Central memory CD8-positive, alpha-beta T cell (primary cell): Measurements from ENCODE around the gene ABHD16B.

Experiments used
- ATAC-seq: fragments of 150-1000 bp; cut with Tn5 transposase; replicated peaks from 2 replicates; pipeline ENCODE4 v1.10.0; 2022; ENCODE audit warnings: mild to moderate bottlenecking, moderate FRiP score, moderate number of reproducible peaks; ENCODE audit not compliant: poor library complexity, severe bottlenecking; ENCODE audit errors: extremely low read depth
- DNase-seq, 2 donors: peaks; one replicate each; pipeline ENCODE4 v3.0.0; 2021; ENCODE audit warnings: low spot score in 2 of 2
- H3K27ac Mint-ChIP-seq: one replicate; pipeline ENCODE4 v1.8.0; 2022; ENCODE audit warnings: low read depth, mild to moderate bottlenecking, moderate library complexity, mixed read lengths
- H3K27me3 Mint-ChIP-seq: one replicate; pipeline ENCODE4 v1.8.0; 2022; ENCODE audit warnings: mixed read lengths
- H3K36me3 Mint-ChIP-seq: one replicate; pipeline ENCODE4 v1.8.0; 2022; ENCODE audit warnings: mild to moderate bottlenecking, moderate library complexity, mixed read lengths; ENCODE audit not compliant: insufficient read depth
- H3K4me1 Mint-ChIP-seq: one replicate; pipeline ENCODE4 v1.8.0; 2022; ENCODE audit warnings: mixed read lengths
- H3K4me3 Mint-ChIP-seq: one replicate; pipeline ENCODE4 v1.8.0; 2022; ENCODE audit warnings: mild to moderate bottlenecking, moderate library complexity, mixed read lengths
- H3K9me3 Mint-ChIP-seq: one replicate; pipeline ENCODE4 v1.8.0; 2022; ENCODE audit warnings: mixed read lengths

The ABHD16B gene

DNA sequence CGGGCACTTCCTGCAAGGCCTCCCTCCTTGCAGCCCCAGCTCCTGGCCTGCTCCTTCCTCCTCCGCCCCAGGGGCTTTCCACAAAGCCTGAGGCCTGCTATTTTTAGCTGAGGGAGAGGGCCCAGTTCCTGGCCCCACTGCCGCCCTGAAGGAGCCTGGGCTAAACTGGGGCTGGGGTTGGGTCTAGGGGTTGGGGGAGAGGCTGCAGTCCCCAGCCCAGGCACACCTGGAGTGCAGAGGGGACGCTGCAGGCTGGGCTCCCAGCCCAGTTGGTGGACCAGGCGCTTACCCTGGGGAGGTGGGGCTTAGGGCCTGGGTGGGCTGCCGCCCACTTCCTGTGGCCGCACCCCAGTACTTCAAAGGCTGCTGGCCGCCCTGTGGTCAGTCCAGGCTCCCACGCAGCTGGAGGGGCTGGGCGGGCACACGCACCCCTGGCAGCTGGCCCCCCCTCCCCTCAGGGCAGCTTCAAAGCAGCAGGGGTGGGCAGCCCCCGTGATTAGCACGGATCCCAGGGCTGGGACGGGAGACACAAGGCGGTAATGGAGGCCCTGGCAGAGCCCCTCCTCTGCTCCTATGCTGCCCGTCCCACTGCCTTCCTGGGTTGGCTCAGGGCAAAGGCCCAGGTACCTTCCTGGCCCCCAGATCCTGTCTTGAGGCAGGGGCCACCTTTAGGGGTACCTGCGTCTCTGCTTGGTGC is 7.1 kb upstream of the ABHD16B start:
- no peak for DNase-seq
- Mint-ChIP-seq H3K36me3 (peaks cover 1% of the 10 kb centered on the region), H3K4me3 (no peak overlapping the region), H3K9me3 (no peaks in the 10 kb centered on the region), H3K27me3 (peaks cover 26% of the 10 kb centered on the region), H3K27ac (no peak overlapping the region), H3K4me1 (peaks cover 20% of the 10 kb centered on the region)
- ATAC-seq: no peak

DNA sequence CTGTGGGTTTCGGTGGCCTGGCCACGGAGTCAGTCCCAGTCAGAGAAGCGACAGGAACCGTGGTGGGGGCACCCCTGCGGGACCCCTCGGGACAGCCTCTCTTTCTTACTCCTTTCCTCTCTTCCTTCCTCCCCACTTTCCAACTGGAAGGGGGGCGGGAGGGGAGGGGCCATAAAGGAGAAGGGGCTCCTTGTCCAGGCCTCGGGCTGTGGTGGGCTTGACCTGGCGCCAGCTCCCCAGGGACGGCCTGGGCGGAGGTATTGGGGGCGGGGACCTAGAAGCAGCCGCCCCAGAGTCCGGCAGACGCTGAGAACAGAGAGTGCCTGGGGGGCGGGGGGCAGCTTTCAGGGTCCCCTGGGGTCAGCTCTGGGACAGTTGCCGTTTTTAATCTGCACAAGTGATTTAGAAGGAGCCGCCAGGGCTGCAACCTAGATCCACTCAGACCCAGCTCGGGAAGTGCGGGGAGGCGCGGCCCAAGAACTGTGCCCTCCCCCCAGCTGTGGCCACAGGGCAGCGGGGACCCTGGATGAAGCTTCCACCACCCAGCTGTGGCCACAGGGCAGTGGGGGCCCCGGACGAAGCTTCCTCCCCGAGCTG is 6.4 kb upstream of the ABHD16B start:
- H3K4me3 Mint-ChIP-seq: no peak overlapping the region
- no peak for DNase-seq

DNA sequence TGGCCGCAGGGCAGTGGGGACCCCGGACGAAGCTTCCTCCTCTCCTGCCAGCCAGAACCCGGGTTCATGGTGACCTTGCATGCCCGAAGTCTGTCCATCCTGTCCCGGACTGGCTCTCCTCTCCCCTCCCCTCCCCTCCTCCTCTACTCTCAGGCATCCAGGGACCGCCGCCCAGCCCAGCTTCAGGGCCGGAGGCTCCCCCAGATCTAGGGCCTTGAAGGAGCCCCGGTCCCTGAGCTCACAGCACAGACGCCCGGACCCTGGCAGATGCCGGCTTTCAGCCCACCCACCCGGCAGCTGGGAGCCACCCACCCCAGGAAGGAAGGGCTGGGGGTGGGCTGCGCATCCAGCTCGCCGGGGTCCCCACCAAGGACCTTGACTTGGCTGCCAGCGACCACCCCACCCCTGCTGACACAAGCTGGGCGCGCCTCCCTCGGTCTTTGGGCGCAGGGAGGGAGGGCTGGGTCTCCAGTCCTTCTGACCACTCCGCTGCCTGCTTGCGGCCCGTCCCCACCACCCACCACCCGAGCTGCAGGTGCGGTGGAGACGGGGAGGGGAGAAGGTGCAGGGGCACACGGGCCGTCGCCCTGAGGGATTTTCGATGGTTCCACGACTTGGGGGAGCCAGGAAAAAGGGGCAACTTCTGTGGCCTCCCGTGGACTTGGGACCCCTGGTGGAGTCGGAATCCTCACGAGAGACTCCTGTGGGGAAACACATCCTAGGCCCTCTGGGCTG is 5.8 kb upstream of the ABHD16B start:
- Mint-ChIP-seq H3K9me3 (no peaks in the 10 kb centered on the region), H3K4me3 (no peak overlapping the region), H3K36me3 (peaks cover 2% of the 10 kb centered on the region), H3K27me3 (peaks cover 22% of the 10 kb centered on the region), H3K4me1 (peaks cover 18% of the 10 kb centered on the region), H3K27ac (no peak overlapping the region)
- DNase-seq: no peak
- no peak for ATAC-seq

More for the DNA sequence above, 6.4 kb upstream of the ABHD16B start:
- H3K4me1 Mint-ChIP-seq: peaks cover 20% of the 10 kb centered on the region
- peaks cover 26% of the 10 kb centered on the region for H3K27me3 Mint-ChIP-seq
- no peaks in the 10 kb centered on the region for H3K9me3 Mint-ChIP-seq
- H3K36me3 Mint-ChIP-seq: no peaks in the 10 kb centered on the region
- no peak for ATAC-seq
- no peak overlapping the region for H3K27ac Mint-ChIP-seq

DNA sequence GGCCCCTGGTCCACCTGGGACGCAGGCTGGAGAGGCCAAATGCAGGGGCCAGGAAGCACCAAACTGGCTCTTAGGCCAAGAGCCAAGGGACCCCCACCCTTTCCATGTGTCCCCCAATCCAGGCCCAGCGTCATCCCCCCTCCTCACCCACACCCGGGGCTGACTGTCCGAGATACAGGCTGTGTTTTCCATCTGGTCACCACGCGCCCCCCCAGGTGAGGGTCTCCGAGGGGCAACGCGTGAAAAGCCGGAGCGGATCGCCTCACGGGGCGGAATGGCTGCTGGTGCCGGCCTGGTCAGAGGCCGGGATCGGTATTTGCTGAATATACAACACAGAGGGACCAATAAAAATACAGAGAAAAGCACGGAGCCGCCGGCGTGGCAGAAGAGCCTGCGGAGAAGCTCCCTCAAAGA is 5.2 kb upstream of the ABHD16B start:
- DNase-seq (no peak), ATAC-seq (no peak)
- Mint-ChIP-seq H3K4me3 (no peak overlapping the region), H3K27ac (no peak overlapping the region), H3K36me3 (peaks cover 2% of the 10 kb centered on the region), H3K9me3 (no peaks in the 10 kb centered on the region), H3K27me3 (peaks cover 16% of the 10 kb centered on the region), H3K4me1 (peaks cover 17% of the 10 kb centered on the region)

DNA sequence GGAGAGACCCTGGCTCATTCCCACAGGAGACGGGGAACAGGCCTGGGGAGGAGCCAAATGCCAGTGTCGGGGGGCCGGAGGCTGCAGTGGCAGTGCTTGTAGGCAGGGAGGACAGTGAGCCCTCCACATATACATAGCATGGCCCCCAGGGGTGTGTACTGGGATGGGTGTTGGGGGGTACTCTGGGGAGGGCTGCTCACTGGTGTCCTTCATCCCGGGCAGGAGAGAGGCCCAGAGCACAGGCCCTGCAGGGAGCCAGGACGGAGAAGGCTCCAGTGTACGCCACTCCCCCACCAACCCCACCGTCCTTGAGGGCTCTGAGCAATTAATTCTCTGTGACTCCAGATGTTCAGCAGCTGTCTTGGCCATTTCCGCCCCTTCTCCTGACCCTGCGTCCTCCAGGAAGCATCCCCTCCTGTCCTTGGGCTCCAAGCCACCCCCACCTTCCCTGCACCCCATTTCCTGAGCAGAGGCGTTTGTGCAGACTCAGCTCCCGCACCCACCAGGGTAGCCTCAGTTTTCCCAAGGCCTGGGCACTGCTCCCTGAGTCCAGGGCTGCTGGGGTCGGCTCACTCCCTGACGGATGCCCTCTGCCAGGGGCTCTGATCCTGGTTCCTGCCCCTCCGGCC is 3.4 kb upstream of the ABHD16B start:
- peaks cover 16% of the 10 kb centered on the region for H3K4me1 Mint-ChIP-seq
- H3K9me3 Mint-ChIP-seq: no peaks in the 10 kb centered on the region
- H3K27me3 Mint-ChIP-seq: no peaks in the 10 kb centered on the region
- no peak overlapping the region for H3K27ac Mint-ChIP-seq
- peaks cover 2% of the 10 kb centered on the region for H3K36me3 Mint-ChIP-seq
- DNase-seq: no peak
- no peak for ATAC-seq
- H3K4me3 Mint-ChIP-seq: peak overlapping the region; percentile 40

DNA sequence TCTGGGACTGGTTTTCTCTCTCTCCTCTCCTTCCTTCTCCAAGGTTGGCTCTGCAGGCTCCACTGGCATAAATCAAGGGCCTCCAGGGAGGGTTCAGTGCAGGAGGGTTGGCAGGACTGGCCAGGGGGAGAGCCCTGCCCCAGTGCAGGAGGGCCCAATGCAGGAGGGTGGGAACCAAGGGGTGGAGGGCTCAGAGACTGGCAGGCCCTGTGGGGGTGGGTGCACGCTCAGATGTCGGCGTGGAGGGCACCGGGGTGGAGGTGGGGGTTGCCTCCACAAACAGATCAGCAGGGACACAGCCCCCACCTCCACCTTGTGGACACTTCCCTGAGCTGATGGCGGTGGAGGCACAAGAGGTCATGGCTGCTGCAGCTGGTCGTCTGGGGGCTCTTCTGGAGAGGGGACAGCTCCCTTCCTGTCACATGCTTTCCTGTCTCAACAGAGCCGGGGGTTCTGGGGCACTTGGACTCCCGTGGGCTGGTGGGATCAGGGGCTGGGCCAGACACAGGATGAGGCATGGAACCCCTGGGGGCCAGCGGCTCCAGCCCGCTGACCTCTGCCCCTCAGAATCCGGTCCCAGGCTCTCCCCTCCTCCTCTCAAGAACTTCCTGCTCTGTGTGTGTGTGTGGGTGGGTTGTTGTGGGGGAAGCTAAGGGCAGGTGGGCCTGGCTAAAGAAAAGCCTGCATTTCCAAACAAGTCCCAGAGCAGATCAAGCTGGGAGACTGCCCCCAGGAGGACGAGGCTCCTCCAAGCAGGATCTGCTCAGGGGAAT is 2.7 kb upstream of the ABHD16B start:
- Mint-ChIP-seq H3K27ac (peak overlapping the region; percentile 29), H3K9me3 (no peaks in the 10 kb centered on the region), H3K4me1 (peaks cover 23% of the 10 kb centered on the region), H3K4me3 (peak overlapping the region; percentile 40), H3K27me3 (no peaks in the 10 kb centered on the region), H3K36me3 (peaks cover 2% of the 10 kb centered on the region)
- ATAC-seq (no peak), DNase-seq (no peak)

DNA sequence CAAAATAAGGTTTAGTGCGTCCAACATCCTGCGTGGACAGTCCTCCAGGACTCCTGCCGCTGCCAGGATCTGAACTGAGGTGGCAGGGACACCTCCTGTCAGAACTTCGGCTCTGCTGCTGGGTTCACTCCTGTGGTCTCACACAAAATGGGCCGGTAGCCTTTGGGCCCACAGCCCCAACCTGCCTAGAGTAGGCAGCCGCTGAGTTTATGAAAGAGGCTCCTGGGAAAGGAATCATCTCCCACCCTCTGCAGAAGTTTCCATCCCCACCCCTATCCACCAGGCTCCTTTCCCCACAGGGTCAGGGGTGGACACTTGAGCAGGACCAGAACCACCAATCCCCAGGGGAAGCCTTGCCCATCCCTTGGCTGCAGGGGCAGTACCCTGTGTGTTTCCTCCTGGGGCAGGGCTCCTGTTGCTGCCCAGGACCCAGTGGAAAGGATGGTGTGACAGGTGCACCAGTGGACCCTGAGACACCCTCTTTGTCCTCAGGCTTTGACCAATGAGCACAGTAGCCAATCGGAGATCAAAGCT is 2.1 kb upstream of the ABHD16B start:
- DNase-seq (no peak), ATAC-seq (no peak)
- Mint-ChIP-seq H3K9me3 (no peaks in the 10 kb centered on the region), H3K4me3 (peak overlapping the region; percentile 40), H3K27ac (peak overlapping the region; percentile 29), H3K4me1 (peaks cover 30% of the 10 kb centered on the region), H3K27me3 (no peaks in the 10 kb centered on the region), H3K36me3 (peaks cover 5% of the 10 kb centered on the region)

DNA sequence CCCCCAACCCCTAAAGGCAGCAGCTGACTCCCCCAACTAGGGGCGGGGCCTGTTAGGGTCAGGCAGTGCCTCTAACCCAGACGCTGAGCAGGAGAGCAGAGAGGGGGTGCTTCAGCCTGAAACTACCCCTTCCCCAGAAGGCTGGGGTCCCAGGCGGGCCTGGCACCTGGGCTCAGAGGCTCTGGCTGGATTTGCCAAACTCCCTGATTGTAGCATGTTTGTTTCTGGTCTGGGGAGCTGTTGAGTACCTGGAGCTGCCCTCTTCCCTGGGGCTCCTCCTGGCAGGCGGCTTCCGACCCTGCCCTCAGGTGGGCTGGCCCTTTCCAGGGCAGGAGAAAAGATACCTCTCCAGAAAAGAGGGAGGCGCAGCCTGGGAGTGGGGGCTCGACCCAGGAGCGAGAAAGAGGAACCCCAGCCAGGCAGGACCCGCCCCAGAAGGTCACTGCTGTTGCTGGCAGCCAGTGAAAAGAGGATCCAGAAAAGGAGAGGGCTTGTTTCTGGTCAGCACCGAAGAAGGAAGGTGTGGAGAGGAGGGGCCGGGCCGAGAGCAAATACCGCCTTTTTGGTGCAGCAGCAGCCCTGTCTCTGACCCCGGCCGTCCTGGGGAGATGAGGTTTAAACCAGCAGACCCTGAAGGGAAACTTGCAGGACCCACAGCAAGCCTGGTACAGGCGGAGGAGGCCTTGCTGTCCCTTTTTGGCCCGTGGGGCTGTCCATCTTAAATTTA is 810 bp upstream of the ABHD16B start:
- H3K27ac Mint-ChIP-seq: peak overlapping the region; percentile 68
- H3K4me3 Mint-ChIP-seq: no peak overlapping the region

DNA sequence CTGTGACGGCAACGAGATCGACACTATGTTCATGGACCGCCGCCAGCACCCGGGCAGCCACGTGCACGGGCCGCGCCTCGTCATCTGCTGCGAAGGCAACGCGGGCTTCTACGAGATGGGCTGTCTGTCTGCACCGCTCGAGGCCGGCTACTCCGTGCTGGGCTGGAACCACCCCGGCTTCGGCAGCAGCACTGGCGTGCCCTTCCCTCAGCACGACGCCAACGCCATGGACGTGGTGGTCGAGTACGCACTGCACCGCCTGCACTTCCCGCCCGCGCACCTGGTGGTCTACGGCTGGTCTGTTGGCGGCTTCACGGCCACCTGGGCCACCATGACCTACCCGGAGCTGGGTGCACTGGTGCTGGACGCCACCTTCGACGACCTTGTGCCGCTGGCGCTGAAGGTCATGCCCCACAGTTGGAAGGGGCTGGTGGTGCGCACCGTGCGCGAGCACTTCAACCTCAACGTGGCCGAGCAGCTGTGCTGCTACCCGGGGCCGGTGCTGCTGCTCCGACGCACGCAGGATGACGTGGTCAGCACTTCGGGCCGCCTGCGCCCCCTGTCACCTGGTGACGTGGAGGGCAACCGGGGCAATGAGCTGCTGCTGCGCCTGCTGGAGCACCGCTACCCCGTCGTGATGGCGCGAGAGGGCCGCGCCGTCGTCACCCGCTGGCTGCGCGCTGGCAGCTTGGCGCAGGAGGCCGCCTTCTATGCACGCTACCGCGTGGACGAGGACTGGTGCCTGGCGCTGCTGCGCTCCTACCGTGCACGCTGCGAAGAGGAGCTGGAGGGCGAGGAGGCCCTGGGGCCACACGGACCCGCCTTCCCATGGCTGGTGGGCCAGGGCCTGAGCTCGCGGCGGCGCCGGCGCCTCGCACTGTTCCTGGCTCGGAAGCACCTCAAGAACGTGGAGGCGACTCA is 943 bp downstream of the ABHD16B start:
- DNase-seq (no peak), ATAC-seq (no peak)
- Mint-ChIP-seq H3K36me3 (peaks cover 16% of the 10 kb centered on the region), H3K27ac (no peak overlapping the region), H3K4me3 (no peak overlapping the region), H3K4me1 (peaks cover 47% of the 10 kb centered on the region), H3K9me3 (no peaks in the 10 kb centered on the region), H3K27me3 (no peaks in the 10 kb centered on the region)

More for the DNA sequence above, 810 bp upstream of the ABHD16B start:
- DNase-seq: no peak
- Mint-ChIP-seq H3K27me3 (no peaks in the 10 kb centered on the region), H3K36me3 (peaks cover 12% of the 10 kb centered on the region), H3K9me3 (no peaks in the 10 kb centered on the region), H3K4me1 (peaks cover 39% of the 10 kb centered on the region)
- ATAC-seq: no peak

DNA sequence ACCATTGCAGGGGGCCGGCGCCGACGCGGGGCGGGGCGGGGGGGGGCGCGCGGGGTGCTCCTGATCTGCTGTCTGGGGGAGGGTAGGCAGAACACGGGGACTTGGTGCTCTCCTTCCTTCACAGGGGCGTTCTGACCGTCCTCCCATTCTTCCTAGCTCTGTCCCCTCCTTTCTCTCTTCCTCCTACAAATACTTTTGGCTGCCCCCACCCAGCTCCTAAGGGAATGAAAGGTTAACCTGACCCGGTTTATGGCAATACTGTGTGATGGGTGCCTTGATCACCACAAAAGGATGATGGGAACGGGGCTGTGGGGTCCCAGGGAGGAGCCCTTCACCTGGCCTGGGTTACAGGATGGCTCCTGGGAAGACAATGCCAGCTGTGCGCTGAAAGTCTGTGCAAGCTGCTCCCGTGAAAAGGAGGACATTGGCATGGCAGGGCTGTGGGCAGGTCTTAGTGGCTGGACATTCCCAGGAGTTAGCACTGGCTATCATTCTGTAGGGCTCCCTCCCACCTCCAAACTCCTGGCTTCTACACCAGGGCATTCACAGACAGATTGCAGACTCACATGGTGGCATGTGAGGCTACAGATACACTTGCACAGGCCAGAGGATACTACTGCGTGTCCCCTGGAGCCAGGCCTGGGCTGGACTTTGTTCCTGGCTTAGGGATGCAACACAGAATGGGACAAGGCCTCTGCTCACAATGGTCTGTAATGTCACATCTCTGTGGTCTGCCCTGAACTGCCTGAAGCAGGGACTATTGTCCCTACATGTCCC is 1.9 kb downstream of the ABHD16B start:
- H3K4me3 Mint-ChIP-seq: peak overlapping the region; percentile 89
- DNase-seq (no peak), ATAC-seq (no peak)
- no peaks in the 10 kb centered on the region for H3K9me3 Mint-ChIP-seq
- peaks cover 46% of the 10 kb centered on the region for H3K4me1 Mint-ChIP-seq
- peak overlapping the region; percentile 88 for H3K27ac Mint-ChIP-seq
- H3K27me3 Mint-ChIP-seq: no peaks in the 10 kb centered on the region
- H3K36me3 Mint-ChIP-seq: peaks cover 19% of the 10 kb centered on the region
